GM23338 (cell line): ENCODE data around the gene APOBEC3A. TPM values are rescaled to one million over a fixed set of nuclear protein-coding genes. Genes with fewer than 3 reads are reported as not detected.

Experiments used
- ATAC-seq: fragments of 200-7000 bp; cut with Tn5 transposase; 3 replicates; pipeline ENCODE4 v1.9.1; 2020
- DNase-seq: peaks from one replicate; pipeline ENCODE4 v3.0.0-alpha.2; 2015; ENCODE audit warnings: low spot score
- H2AFZ ChIP-seq: fragments of 200-600 bp; sonication (generic); 2 replicates; pipeline ENCODE4 v1.8.0; 2016; ENCODE audit warnings: antibody characterized with exemption, mild to moderate bottlenecking, moderate library complexity
- H3F3A ChIP-seq: fragments of 200-600 bp; sonication (generic); replicated peaks from 2 replicates; pipeline ENCODE4 v1.8.0; 2017; ENCODE audit warnings: antibody characterized with exemption, mixed run types, low read depth
- H3K27ac ChIP-seq: fragments of 200-600 bp; sonication (generic); 2 replicates; pipeline ENCODE4 v1.6.1; 2016; ENCODE audit warnings: low read depth
- H3K27me3 ChIP-seq: fragments of 200-600 bp; sonication (generic); 2 replicates; pipeline ENCODE4 v1.8.0; 2016; ENCODE audit warnings: mild to moderate bottlenecking, mixed run types, moderate library complexity; ENCODE audit not compliant: insufficient read depth
- H3K36me3 ChIP-seq: fragments of 200-600 bp; sonication (generic); 2 replicates; pipeline ENCODE4 v1.8.0; 2016; ENCODE audit warnings: mild to moderate bottlenecking; ENCODE audit not compliant: insufficient read depth
- H3K4me1 ChIP-seq: fragments of 200-600 bp; sonication (generic); 2 replicates; pipeline ENCODE4 v1.8.0; 2016; ENCODE audit warnings: mild to moderate bottlenecking, moderate library complexity; ENCODE audit not compliant: insufficient read depth
- H3K4me2 ChIP-seq: fragments of 200-600 bp; sonication (generic); 2 replicates; pipeline ENCODE4 v1.7.1; 2017; ENCODE audit warnings: mixed run types
- H3K4me3 ChIP-seq: fragments of 200-600 bp; sonication (generic); 2 replicates; pipeline ENCODE4 v1.6.1; 2016; ENCODE audit warnings: mixed run types
- H3K79me2 ChIP-seq: fragments of 200-600 bp; sonication (generic); replicated peaks from 2 replicates; pipeline ENCODE4 v1.8.0; 2017; ENCODE audit warnings: mild to moderate bottlenecking; ENCODE audit not compliant: insufficient read depth
- H3K9me2 ChIP-seq: fragments of 200-600 bp; sonication (generic); 2 replicates; pipeline ENCODE4 v1.8.0; 2017; ENCODE audit not compliant: insufficient read depth
- H4K20me1 ChIP-seq: fragments of 200-600 bp; sonication (generic); replicated peaks from 2 replicates; pipeline ENCODE4 v1.8.0; 2017; ENCODE audit warnings: mild to moderate bottlenecking; ENCODE audit not compliant: insufficient read depth
- H3K27ac Mint-ChIP-seq: 2 replicates; pipeline ENCODE4 v1.8.0; 2020; ENCODE audit warnings: inconsistent platforms, mild to moderate bottlenecking, moderate library complexity, mixed read lengths
- H3K27me3 Mint-ChIP-seq: 3 replicates; pipeline ENCODE4 v1.8.0; 2022; ENCODE audit warnings: low read depth, mild to moderate bottlenecking, moderate library complexity, mixed read lengths, inconsistent platforms; ENCODE audit not compliant: insufficient read depth, poor library complexity
- H3K36me3 Mint-ChIP-seq: 3 replicates; pipeline ENCODE4 v1.8.0; 2021; ENCODE audit warnings: low read depth, mild to moderate bottlenecking, inconsistent platforms, moderate library complexity, mixed read lengths
- H3K4me1 Mint-ChIP-seq: 3 replicates; pipeline ENCODE4 v1.8.0; 2020; ENCODE audit warnings: mild to moderate bottlenecking, inconsistent platforms, mixed read lengths
- H3K4me3 Mint-ChIP-seq: 3 replicates; pipeline ENCODE4 v1.8.0; 2021; ENCODE audit warnings: moderate library complexity, mild to moderate bottlenecking, inconsistent platforms, mixed read lengths
- H3K9me3 Mint-ChIP-seq: 3 replicates; pipeline ENCODE4 v1.8.0; 2020; ENCODE audit warnings: moderate library complexity, mild to moderate bottlenecking, inconsistent platforms, mixed read lengths
- EZH2phosphoT487 ChIP-seq: fragments of 200-600 bp; sonication (generic); IDR thresholded peaks from one replicate; pipeline ENCODE4 v1.8.1; 2018; ENCODE audit warnings: antibody characterized with exemption; ENCODE audit not compliant: unreplicated experiment
- JUNB ChIP-seq: IDR thresholded peaks from one replicate; pipeline ENCODE4 v1.6.1; 2016; ENCODE audit warnings: antibody characterized with exemption; ENCODE audit not compliant: unreplicated experiment
- POLR2AphosphoS5 ChIP-seq: IDR thresholded peaks from 2 replicates; pipeline ENCODE4 v1.6.1; 2016; ENCODE audit warnings: antibody characterized with exemption, low read depth
- STAT1 ChIP-seq: IDR thresholded peaks from one replicate; pipeline ENCODE4 v1.6.1; 2016; ENCODE audit warnings: antibody characterized with exemption; ENCODE audit not compliant: unreplicated experiment
- ZNF114 ChIP-seq: fragments of 250-450 bp; sonication (Bioruptor Pico); IDR thresholded peaks from 2 replicates; pipeline ENCODE4 v1.5.0; 2020; ENCODE audit warnings: mild to moderate bottlenecking, moderate library complexity
- ZNF331 ChIP-seq: fragments of 250-450 bp; sonication (Bioruptor Pico); IDR thresholded peaks from 2 replicates; pipeline ENCODE4 v1.5.0; 2020; ENCODE audit warnings: low read depth, mild to moderate bottlenecking, moderate library complexity
- polyA plus RNA-seq: library from polyadenylated mRNA; unstranded; fragments of >200 nt; fragmentation: Nextera tagmentation; extraction: Ambion mirVana; gene quantifications from 2 replicates; pipeline ENCODE4 v1.2.1, GENCODE V29; 2016
- total RNA-seq: library from RNA; depleted of rRNA; stranded (reverse); fragments of >200 nt; shearing (Covaris generic); gene quantifications from 2 replicates; pipeline ENCODE4 v1.2.3, GENCODE V29; 2014
- TF ChIP-seq, protein P1 (sequence below): fragments of 250-450 bp; sonication (Bioruptor Pico); IDR thresholded peaks from 2 replicates; pipeline ENCODE4 v1.5.0; 2020; ENCODE audit warnings: mild to moderate bottlenecking, moderate library complexity
- TF ChIP-seq, protein P2 (sequence below): IDR thresholded peaks from one replicate; pipeline ENCODE4 v1.6.1; 2018; ENCODE audit warnings: antibody characterized with exemption; ENCODE audit not compliant: unreplicated experiment
- TF ChIP-seq, protein P3 (sequence below): IDR thresholded peaks from 2 replicates; pipeline ENCODE4 v1.6.1; 2016; ENCODE audit warnings: antibody characterized with exemption

APOBEC3A gene
- total and polyA plus RNA-seq, 2 experiments from 2014 or later, result 0.21 TPM; not detected in 1

DNA sequence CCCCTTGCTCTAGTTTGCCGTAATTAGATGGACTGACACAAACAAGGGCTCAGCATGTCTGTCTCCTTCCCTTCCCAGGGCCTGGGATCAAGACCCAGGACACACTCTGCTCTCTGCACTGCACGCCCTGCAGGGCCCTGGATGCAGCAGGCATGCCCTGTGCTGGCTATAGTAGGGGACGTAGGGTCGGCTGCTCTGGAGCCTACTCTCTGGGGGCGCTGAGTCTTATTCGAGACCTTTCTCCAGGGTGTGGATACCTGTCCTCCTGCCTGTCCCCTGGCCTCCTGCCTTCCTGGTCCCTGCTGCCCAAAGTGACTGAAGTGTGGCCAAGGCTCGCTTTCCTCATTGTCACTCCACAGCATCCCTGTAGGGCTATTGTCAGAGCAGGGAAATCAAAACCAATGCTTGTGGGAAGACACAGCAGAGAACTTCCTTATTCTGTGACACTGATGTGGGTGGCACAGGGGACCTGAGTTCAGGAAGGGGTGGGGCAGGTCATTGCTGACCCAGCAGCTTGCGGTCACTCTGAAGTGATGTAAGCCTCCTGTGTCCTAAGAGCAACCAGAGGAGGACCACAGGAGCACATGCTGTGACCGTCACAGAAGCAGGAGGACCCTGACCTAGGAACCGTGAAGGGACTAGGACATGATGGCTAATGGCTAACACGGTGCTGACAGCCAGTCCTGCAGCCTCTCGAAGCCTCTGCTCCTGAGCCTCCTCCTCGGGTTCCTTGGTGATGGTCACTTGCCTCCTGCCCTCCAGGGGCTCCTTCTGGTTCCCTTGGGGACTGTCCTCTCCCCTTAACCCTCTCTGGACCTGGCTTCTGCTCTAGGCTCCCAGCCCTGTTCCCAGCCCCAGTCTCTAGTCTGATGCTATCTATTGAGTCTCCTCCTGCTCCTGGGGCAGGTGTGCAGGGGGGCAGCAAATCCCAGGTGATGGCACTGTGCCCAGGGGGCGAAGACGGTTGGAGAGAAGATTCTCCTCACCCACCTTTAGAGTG lies 10.3 kb downstream of the APOBEC3A start:
- no peak overlapping the region for H3K4me3 Mint-ChIP-seq

DNA sequence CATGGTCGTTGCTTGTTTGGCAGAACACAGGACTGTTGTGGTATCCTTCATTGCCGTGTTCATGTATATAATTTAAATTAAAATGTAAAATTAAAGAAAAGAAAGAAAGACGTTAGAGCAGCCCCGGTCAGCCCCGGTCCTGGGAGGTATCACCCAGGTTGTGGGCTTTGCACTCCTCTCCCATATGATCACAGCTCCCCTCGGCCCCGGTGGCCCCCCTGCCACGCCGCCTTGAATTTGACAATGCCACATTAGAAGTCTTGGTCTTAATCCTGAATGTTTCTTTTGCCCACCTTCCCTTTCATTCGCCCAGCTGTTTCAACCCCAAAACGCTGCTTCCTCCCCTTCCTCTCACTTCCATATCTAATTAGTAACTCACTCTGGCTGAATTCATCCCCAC lies 11.4 kb downstream of the APOBEC3A start:
- Histone ChIP-seq H3F3A (no peaks in the 10 kb centered on the region), H3K4me1 (no peaks in the 10 kb centered on the region), H4K20me1 (no peaks in the 10 kb centered on the region), H3K36me3 (no peaks in the 10 kb centered on the region), H3K27me3 (no peaks in the 10 kb centered on the region), H3K9me2 (no peaks in the 10 kb centered on the region), H2AFZ (no peak overlapping the region), H3K79me2 (no peaks in the 10 kb centered on the region), H3K27ac (no peak overlapping the region), H3K4me2 (no peak overlapping the region), H3K4me3 (no peak overlapping the region)
- H3K4me3 Mint-ChIP-seq, result no peak overlapping the region
- H3K27me3 Mint-ChIP-seq, result peaks cover 12% of the 10 kb centered on the region
- no peak overlapping the region for H3K27ac Mint-ChIP-seq
- ATAC-seq (no peak), DNase-seq (no peak)
- H3K36me3 Mint-ChIP-seq, result no peaks in the 10 kb centered on the region; the same call in 2 of the 3 replicates
- H3K9me3 Mint-ChIP-seq, result peaks cover 3% of the 10 kb centered on the region; the same call in 2 of the 3 replicates
- H3K4me1 Mint-ChIP-seq, result peaks cover 15% of the 10 kb centered on the region
- no peak for TF ChIP-seq ZNF114
- TF ChIP-seq ZNF331 (CRISPR knock-in tag), result no peak
- TF ChIP-seq, protein P1, sequence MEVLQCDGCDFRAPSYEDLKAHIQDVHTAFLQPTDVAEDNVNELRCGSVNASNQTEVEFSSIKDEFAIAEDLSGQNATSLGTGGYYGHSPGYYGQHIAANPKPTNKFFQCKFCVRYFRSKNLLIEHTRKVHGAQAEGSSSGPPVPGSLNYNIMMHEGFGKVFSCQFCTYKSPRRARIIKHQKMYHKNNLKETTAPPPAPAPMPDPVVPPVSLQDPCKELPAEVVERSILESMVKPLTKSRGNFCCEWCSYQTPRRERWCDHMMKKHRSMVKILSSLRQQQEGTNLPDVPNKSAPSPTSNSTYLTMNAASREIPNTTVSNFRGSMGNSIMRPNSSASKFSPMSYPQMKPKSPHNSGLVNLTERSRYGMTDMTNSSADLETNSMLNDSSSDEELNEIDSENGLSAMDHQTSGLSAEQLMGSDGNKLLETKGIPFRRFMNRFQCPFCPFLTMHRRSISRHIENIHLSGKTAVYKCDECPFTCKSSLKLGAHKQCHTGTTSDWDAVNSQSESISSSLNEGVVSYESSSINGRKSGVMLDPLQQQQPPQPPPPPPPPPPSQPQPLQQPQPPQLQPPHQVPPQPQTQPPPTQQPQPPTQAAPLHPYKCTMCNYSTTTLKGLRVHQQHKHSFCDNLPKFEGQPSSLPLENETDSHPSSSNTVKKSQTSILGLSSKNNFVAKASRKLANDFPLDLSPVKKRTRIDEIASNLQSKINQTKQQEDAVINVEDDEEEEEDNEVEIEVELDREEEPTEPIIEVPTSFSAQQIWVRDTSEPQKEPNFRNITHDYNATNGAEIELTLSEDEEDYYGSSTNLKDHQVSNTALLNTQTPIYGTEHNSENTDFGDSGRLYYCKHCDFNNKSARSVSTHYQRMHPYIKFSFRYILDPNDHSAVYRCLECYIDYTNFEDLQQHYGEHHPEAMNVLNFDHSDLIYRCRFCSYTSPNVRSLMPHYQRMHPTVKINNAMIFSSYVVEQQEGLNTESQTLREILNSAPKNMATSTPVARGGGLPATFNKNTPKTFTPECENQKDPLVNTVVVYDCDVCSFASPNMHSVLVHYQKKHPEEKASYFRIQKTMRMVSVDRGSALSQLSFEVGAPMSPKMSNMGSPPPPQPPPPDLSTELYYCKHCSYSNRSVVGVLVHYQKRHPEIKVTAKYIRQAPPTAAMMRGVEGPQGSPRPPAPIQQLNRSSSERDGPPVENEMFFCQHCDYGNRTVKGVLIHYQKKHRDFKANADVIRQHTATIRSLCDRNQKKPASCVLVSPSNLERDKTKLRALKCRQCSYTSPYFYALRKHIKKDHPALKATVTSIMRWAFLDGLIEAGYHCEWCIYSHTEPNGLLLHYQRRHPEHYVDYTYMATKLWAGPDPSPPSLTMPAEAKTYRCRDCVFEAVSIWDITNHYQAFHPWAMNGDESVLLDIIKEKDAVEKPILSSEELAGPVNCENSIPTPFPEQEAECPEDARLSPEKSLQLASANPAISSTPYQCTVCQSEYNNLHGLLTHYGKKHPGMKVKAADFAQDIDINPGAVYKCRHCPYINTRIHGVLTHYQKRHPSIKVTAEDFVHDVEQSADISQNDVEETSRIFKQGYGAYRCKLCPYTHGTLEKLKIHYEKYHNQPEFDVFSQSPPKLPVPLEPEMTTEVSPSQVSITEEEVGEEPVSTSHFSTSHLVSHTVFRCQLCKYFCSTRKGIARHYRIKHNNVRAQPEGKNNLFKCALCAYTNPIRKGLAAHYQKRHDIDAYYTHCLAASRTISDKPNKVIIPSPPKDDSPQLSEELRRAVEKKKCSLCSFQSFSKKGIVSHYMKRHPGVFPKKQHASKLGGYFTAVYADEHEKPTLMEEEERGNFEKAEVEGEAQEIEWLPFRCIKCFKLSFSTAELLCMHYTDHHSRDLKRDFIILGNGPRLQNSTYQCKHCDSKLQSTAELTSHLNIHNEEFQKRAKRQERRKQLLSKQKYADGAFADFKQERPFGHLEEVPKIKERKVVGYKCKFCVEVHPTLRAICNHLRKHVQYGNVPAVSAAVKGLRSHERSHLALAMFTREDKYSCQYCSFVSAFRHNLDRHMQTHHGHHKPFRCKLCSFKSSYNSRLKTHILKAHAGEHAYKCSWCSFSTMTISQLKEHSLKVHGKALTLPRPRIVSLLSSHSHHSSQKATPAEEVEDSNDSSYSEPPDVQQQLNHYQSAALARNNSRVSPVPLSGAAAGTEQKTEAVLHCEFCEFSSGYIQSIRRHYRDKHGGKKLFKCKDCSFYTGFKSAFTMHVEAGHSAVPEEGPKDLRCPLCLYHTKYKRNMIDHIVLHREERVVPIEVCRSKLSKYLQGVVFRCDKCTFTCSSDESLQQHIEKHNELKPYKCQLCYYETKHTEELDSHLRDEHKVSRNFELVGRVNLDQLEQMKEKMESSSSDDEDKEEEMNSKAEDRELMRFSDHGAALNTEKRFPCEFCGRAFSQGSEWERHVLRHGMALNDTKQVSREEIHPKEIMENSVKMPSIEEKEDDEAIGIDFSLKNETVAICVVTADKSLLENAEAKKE, result no peak

More for the DNA sequence above, 10.3 kb downstream of the APOBEC3A start:
- H3K27ac Mint-ChIP-seq, result no peak overlapping the region
- H3K27me3 ChIP-seq, result no peaks in the 10 kb centered on the region
- no peak overlapping the region for H3K4me2 ChIP-seq
- no peak for ATAC-seq
- H3F3A ChIP-seq, result no peaks in the 10 kb centered on the region
- peaks cover 22% of the 10 kb centered on the region for H3K4me1 Mint-ChIP-seq
- H4K20me1 ChIP-seq, result no peaks in the 10 kb centered on the region
- DNase-seq, result no peak
- H3K27ac ChIP-seq, result no peak overlapping the region
- no peaks in the 10 kb centered on the region for H3K4me1 ChIP-seq
- H3K9me2 ChIP-seq, result no peaks in the 10 kb centered on the region
- H2AFZ ChIP-seq, result no peak overlapping the region
- no peaks in the 10 kb centered on the region for H3K79me2 ChIP-seq
- peaks cover 10% of the 10 kb centered on the region for H3K27me3 Mint-ChIP-seq
- no peaks in the 10 kb centered on the region for H3K36me3 ChIP-seq
- no peaks in the 10 kb centered on the region for H3K9me3 Mint-ChIP-seq
- no peak for TF ChIP-seq ZNF331 (CRISPR knock-in tag)
- TF ChIP-seq, protein P2, sequence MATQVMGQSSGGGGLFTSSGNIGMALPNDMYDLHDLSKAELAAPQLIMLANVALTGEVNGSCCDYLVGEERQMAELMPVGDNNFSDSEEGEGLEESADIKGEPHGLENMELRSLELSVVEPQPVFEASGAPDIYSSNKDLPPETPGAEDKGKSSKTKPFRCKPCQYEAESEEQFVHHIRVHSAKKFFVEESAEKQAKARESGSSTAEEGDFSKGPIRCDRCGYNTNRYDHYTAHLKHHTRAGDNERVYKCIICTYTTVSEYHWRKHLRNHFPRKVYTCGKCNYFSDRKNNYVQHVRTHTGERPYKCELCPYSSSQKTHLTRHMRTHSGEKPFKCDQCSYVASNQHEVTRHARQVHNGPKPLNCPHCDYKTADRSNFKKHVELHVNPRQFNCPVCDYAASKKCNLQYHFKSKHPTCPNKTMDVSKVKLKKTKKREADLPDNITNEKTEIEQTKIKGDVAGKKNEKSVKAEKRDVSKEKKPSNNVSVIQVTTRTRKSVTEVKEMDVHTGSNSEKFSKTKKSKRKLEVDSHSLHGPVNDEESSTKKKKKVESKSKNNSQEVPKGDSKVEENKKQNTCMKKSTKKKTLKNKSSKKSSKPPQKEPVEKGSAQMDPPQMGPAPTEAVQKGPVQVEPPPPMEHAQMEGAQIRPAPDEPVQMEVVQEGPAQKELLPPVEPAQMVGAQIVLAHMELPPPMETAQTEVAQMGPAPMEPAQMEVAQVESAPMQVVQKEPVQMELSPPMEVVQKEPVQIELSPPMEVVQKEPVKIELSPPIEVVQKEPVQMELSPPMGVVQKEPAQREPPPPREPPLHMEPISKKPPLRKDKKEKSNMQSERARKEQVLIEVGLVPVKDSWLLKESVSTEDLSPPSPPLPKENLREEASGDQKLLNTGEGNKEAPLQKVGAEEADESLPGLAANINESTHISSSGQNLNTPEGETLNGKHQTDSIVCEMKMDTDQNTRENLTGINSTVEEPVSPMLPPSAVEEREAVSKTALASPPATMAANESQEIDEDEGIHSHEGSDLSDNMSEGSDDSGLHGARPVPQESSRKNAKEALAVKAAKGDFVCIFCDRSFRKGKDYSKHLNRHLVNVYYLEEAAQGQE, result no peak
- TF ChIP-seq STAT1, result no peak
- no peak for TF ChIP-seq JUNB
- TF ChIP-seq POLR2AphosphoS5, result no peak
- TF ChIP-seq EZH2phosphoT487, result no peak
- TF ChIP-seq, protein P3, sequence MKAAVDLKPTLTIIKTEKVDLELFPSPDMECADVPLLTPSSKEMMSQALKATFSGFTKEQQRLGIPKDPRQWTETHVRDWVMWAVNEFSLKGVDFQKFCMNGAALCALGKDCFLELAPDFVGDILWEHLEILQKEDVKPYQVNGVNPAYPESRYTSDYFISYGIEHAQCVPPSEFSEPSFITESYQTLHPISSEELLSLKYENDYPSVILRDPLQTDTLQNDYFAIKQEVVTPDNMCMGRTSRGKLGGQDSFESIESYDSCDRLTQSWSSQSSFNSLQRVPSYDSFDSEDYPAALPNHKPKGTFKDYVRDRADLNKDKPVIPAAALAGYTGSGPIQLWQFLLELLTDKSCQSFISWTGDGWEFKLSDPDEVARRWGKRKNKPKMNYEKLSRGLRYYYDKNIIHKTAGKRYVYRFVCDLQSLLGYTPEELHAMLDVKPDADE, result no peak
- H3K4me3 ChIP-seq, result no peak overlapping the region
- no peaks in the 10 kb centered on the region; the same call in 2 of the 3 replicates for H3K36me3 Mint-ChIP-seq
